Motor neuron (in vitro differentiated cells): Measurements from ENCODE around the gene SERPINB1. TPM values are rescaled to one million over a fixed set of nuclear protein-coding genes. Genes with fewer than 3 reads are reported as not detected.

Experiments used
- ATAC-seq, 8 experiments: fragments of 200-7000 bp; cut with Tn5 transposase; replicated peaks in 6 of 8; 2 replicates each; pipeline ENCODE4 v1.8.0; 2021; ENCODE audit warnings: mild to moderate bottlenecking in 8 of 8, moderate library complexity in 8 of 8
- H3K27ac ChIP-seq, 2 donors: fragments of 250-450 bp; sonication (Bioruptor Pico); 2 replicates each; pipeline ENCODE4 v1.9.0; 2021; ENCODE audit warnings: antibody characterized with exemption in 2 of 2, mild to moderate bottlenecking in 2 of 2, moderate library complexity in 1 of 2
- H3K4me1 ChIP-seq, 2 donors: fragments of 250-450 bp; sonication (Bioruptor Pico); replicated peaks in 1 of 2; 2 replicates each; pipeline ENCODE4 v1.6.1; 2021; ENCODE audit warnings: antibody characterized with exemption in 2 of 2, mild to moderate bottlenecking in 2 of 2, moderate library complexity in 1 of 2
- H3K4me3 ChIP-seq, 5 donors: fragments of 250-450 bp; sonication (Bioruptor Pico); 2 replicates each; pipeline ENCODE4 v1.9.0; 2021; ENCODE audit warnings: antibody characterized with exemption in 5 of 5, mild to moderate bottlenecking in 5 of 5, moderate library complexity in 4 of 5
- WGBS, 10 experiments: fragments of 450-650 bp; shearing (Covaris generic); methylation state at CpG; one replicate each; pipeline ENCODE4 v1.0.0; 2022; 5-methylcytosine and 5-hydroxymethylcytosine counted together
- in situ Hi-C, 9 experiments: fragments of 400-800 bp; cut with MboI; loops; one replicate each; pipeline ENCODE4 v1.15.0; 2021; ENCODE audit warnings: low sequenced_read_pairs in 9 of 9, low pct_unique_long_range_greater_than_20kb in 2 of 9; ENCODE audit not compliant: unreplicated experiment in 9 of 9
- total RNA-seq, 8 experiments: library from RNA; unstranded; fragments of 300-600 nt; gene quantifications; 2 replicates each; pipeline versions ENCODE4 v1.2.3 to v1.2.4, GENCODE V29; 2022

SERPINB1 gene
- total RNA-seq, 8 experiments from 2014 or later: 0.43 to 45.5 (median 1.8) TPM

DNA sequence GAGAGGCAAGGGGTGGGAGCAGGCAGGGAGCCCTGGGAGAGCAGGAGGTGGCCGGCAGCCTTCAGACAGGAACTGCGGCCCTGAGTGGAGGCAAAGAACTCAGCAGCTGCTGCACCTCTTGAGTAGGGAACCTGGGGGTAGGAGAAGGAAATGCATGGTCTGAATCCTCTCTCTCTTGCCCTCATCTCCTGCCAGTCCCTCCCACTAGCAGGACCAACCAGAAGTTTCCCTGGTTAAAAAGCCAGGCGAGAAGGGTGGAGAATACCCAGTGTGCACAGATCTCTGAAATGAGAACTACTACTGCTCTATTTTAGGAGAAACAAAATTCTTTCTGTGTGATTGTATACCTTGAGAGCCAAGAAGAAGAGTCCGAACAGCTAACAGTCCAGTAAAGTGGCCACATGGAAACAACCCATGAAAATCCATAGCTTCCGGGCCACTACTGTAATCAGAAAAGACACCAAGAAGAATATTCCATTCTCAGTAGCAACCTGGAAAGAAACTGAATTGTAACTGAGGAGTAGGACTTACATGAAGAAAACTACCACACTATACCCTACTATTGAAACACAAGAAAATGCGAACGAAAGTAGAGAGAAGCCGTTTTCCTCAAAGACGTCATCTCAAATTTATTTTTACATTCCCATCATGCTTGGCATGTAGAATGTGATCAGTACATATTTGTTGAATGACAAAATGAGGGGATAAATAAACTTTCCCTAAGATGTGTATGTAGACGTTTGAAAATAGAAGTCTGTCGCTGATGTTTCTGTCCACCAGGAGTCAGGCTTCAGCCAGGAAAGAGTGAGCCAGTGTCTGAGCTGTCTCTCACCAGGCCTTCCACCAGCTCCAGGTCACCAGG, 50.8 kb downstream of the SERPINB1 start:
- no peak overlapping the region for H3K27ac ChIP-seq
- in situ Hi-C loops: no loop called here
- H3K4me3 ChIP-seq: no peak overlapping the region
- H3K4me1 ChIP-seq: peaks cover 0 to 5% of the 10 kb centered on the region in 2 donors
- WGBS, 10 experiments: 13 to 76% (median 60%) methylated on average over 3 to 11 of the region's 11 CpGs
- ATAC-seq: peak; percentile 70 to 90 (median 82)

DNA sequence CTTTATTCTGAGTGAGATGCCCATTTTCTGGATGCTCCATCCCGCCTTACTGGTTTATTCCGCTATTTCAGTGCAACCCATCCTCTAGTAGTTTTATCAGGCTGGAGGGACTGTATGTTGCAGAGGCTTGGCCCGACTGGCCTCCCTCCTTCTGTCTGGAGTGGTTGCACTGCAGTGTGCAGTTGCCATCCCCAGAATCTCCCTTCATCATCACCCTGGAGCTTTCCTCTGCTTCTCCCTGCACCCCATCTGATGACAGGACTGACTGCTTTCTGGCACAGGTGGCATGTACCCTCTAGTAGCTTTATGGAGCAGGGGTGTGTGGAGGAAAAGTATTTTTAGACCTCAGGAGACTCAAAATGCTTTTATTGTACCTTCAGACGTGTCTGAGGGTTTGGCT, 55.4 kb downstream of the SERPINB1 start:
- no peak overlapping the region for H3K4me3 ChIP-seq
- no peak overlapping the region for H3K27ac ChIP-seq
- no peak for ATAC-seq
- in situ Hi-C loops: no loop called here
- 43 to 100% (median 86%) methylated on average over 1 to 4 of the region's 4 CpGs; no CpG with 5 or more reads in 1 of the 10 experiments for WGBS, 10 experiments
- peaks cover 0 to 4% of the 10 kb centered on the region in 2 donors for H3K4me1 ChIP-seq

DNA sequence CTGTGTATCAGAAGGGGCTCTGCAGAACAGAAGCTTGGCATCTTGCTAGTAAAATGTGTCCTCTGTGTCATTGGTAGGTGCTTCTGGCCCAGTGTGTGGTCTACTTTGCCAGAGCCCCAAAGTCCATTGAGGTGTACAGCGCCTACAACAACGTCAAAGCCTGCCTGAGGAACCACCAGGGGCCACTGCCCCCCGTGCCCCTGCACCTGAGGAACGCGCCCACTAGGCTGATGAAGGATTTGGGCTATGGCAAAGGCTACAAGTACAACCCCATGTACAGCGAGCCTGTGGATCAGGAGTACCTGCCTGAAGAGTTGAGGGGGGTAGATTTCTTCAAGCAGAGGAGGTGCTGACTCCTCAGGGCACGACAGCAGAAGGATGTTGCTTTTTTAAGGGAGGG, 56.7 kb downstream of the SERPINB1 start:
- ATAC-seq: no peak
- peaks cover 0 to 4% of the 10 kb centered on the region in 2 donors for H3K4me1 ChIP-seq
- no peak overlapping the region for H3K4me3 ChIP-seq
- in situ Hi-C loops: no loop called here
- no peak overlapping the region for H3K27ac ChIP-seq
- WGBS, 10 experiments: 83 to 100% (median 100%) methylated on average over 1 to 3 of the region's 7 CpGs; no CpG with 5 or more reads in 3 of the 10 experiments

DNA sequence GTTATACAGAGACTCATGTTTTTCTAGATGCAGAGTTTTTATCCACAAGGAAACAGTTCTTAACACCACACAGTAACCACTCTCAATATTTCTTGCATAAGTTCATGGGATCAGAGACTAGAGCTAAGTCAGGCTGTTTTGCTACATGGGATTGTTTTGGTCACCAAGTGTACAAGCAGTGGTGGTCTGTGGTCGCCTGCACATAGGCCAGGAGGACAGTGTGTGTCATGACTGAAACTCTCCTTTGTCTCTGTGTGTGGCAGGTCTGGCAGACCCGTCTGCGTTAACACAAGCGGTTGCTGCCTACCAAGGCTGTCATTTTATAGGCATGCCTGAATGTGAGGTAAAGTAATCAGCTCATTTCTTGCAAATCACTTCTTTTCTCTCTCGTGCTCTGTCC, 57.6 kb downstream of the SERPINB1 start:
- in situ Hi-C loops: no loop called here
- Histone ChIP-seq H3K27ac (no peak overlapping the region), H3K4me1 (peaks cover 0 to 4% of the 10 kb centered on the region in 2 donors), H3K4me3 (no peak overlapping the region)
- ATAC-seq: peak in 2 of 8 experiments; percentile 49 to 68
- 60 to 100% (median 90%) methylated on average over 1 to 3 of the region's 5 CpGs; no CpG with 5 or more reads in 2 of the 10 experiments for WGBS, 10 experiments

DNA sequence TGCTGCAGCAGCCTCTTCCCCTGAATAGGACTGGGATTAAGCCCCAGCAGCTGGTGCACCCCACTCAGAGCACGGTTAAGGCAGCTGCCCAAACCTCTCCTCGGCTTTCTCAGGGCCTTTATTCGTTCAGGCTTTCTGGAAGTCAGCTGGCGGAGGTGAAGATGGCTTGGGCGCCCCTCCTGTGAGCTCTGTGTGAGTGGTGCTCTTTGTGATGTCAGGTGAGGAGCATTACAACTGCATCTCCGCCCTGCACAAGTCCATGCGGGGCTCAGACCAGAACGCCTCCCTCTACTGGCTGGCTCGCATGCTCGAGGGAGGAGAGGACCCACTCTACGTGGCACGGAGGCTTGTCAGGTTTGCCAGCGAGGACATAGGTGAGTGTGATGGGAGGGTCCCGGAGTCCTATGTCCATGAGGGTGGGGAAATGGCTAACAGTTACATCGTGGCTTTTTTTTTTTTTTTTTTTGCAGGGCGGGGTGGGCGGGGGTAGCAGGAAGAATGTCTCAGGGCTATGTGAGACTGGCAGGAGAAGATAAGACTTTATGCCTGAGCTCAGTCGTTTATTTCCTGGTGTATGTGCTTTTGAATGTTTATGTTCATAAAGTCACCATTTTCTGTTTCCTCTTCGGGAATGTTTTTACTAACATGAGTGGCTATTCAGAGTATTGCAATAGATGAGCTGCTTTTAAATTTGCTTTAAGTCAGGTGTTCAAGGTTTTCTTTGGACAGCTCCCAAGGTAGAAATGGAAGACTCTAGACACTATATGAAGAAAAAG, 58.3 kb downstream of the SERPINB1 start:
- in situ Hi-C loops: no loop called here
- no peak overlapping the region for H3K27ac ChIP-seq
- H3K4me3 ChIP-seq: no peak overlapping the region
- peak in 4 of 8 experiments; percentile 25 to 71 (median 38) for ATAC-seq
- peaks cover 0 to 4% of the 10 kb centered on the region in 2 donors for H3K4me1 ChIP-seq
- 57 to 94% (median 87%) methylated on average over 1 to 7 of the region's 19 CpGs; no CpG with 5 or more reads in 1 of the 10 experiments for WGBS, 10 experiments

DNA sequence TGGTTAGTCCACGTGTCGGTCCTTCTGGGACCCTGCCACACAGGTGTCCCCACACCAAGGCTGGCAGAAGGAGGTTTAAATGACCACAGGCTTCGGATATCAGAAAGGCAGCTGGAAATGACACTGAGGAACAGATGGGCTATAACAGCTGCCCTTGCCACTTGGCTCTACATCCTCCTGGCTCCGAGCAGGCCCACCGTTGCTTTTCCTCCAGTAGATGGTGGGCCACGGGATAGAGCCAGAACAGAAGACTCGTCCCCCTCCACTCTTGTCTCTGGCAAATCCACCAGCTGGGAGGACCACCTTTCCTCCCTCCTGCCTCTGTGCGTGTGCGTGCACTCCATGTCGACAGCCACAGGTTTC, 58.9 kb downstream of the SERPINB1 start:
- Histone ChIP-seq H3K4me3 (no peak overlapping the region), H3K4me1 (peaks cover 0 to 4% of the 10 kb centered on the region in 2 donors), H3K27ac (no peak overlapping the region)
- no peak for ATAC-seq
- in situ Hi-C loops: no loop called here
- 68 to 100% (median 93%) methylated on average over 1 to 6 of the region's 10 CpGs; no CpG with 5 or more reads in 3 of the 10 experiments for WGBS, 10 experiments

DNA sequence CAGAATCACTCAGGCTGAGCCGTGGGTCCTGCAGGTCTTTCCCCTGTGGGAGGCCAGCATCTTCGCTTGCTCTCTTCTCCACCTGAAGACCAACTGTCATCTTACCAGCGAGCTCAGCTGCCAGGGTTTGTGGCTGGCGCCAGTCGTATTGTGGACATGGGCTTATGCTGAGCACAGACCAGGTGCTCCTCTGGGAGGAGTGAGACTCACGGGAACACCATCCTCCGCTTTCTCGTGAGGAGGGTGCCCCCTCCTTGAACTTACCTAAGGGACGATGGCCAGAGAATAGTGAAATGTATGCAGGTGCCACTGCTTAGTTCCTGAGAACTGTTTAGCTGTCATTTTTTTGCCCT, 59.3 kb downstream of the SERPINB1 start:
- peaks cover 0 to 4% of the 10 kb centered on the region in 2 donors for H3K4me1 ChIP-seq
- in situ Hi-C loops: no loop called here
- no peak for ATAC-seq
- 86 to 100% (median 96%) methylated on average over 1 to 6 of the region's 9 CpGs; no CpG with 5 or more reads in 4 of the 10 experiments for WGBS, 10 experiments
- H3K4me3 ChIP-seq: no peak overlapping the region
- H3K27ac ChIP-seq: peak overlapping the region in 1 of 2 donors; percentile 51

Other genes starting within 250 kb of the SERPINB1 start
- 1 to 10 TPM in 2 of 8 experiments, under 1 TPM in 6; 0.18 to 1.4 (median 0.46) TPM for gene MYLK4, start 90.9 kb downstream of the SERPINB1 start, total RNA-seq
- 10 to 100 TPM; 37.7 to 61.2 (median 42.9) TPM for gene WRNIP1, start 76.5 kb downstream of the SERPINB1 start, total RNA-seq
- 10 to 100 TPM in 2 of 8 experiments, 1 to 10 TPM in 6; 3.4 to 24.5 (median 9.3) TPM for gene SERPINB9, start 61.4 kb upstream of the SERPINB1 start, total RNA-seq
- gene SERPINB6, start 129.7 kb upstream of the SERPINB1 start, total RNA-seq: 100 to 1,000 TPM in 3 of 8 experiments, 10 to 100 TPM in 4, 1 to 10 TPM in 1; 9.6 to 519 (median 53.6) TPM
- gene NQO2, start 158.0 kb upstream of the SERPINB1 start, total RNA-seq: 10 to 100 TPM; 13.8 to 35.4 (median 21.6) TPM
- gene RIPK1, start 226.6 kb upstream of the SERPINB1 start, total RNA-seq: 10 to 100 TPM in 4 of 8 experiments, 1 to 10 TPM in 4; 2.3 to 17.9 (median 11.8) TPM